AG20443 (cell line): ENCODE results near the gene CLC.
"Not testable (repeated sequence)": the region's sequence is repeated elsewhere in the genome, so short reads cannot be mapped to it uniquely, and the experiment has no call there.

Experiments
- DNase-seq: peaks from one replicate; pipeline ENCODE4 v3.0.0; 2012; ENCODE audit warnings: low spot score, mixed read lengths

The CLC gene

DNA sequence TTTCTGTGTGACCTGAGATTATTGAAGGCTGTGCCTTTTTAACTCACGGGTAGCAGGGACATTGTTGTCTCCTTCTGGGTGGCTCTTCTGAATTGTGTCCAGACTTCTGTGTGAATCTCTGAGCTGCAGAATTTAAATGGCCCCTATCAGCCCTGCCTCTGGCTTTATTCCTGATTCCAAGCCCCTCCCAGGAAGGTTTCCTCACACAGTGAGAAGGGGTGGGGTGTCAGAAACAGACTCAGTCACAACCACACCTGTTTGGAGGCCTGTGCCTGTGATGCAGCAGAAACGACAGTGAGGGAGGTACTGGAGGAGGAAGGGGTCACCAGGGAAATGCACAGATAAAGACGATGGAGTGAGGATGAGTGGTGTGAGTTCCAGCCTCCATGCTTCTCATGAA is at the start of gene CLC:
CLC (minus strand) TSS at position 139 of the 400 bp plus-strand sequence; CDS start at position 62, 77 bp downstream.
- DNase-seq = no peak

- no peak for DNase-seq
Observed at GRCh38 chr19:39780894-39781293, 43.1 kb upstream of the CLC start.

GRCh38 chr19:39778763-39779162 is 40.9 kb upstream of the CLC start, which contains the start of gene LEUTX:
LEUTX (plus strand) TSS chr19:39778854; CDS start chr19:39778921, 67 bp downstream.
- no peak for DNase-seq

- DNase-seq = no peak
Observed at GRCh38 chr19:39768786-39769185, 31.0 kb upstream of the CLC start.

DNA sequence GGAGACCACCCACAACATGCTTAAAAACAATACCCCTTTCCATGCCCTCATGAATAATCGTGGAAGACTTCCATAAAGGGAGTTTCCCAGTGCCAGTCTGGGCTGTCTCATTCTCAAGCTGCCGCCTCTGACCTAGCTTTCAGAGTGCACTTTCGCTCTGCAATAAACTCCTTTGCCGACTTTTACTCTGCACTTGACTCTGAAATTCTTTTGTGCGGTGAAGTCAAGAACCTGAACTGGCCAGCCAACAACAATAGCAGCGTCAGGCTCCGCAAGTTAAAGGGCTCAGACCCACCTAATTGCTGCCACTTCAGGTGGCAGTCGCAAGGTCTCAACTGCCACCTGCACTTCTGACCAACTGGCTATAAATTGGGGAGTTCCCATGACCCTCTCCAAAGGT is 30.5 kb upstream of the CLC start:
- DNase-seq = no peak

DNA sequence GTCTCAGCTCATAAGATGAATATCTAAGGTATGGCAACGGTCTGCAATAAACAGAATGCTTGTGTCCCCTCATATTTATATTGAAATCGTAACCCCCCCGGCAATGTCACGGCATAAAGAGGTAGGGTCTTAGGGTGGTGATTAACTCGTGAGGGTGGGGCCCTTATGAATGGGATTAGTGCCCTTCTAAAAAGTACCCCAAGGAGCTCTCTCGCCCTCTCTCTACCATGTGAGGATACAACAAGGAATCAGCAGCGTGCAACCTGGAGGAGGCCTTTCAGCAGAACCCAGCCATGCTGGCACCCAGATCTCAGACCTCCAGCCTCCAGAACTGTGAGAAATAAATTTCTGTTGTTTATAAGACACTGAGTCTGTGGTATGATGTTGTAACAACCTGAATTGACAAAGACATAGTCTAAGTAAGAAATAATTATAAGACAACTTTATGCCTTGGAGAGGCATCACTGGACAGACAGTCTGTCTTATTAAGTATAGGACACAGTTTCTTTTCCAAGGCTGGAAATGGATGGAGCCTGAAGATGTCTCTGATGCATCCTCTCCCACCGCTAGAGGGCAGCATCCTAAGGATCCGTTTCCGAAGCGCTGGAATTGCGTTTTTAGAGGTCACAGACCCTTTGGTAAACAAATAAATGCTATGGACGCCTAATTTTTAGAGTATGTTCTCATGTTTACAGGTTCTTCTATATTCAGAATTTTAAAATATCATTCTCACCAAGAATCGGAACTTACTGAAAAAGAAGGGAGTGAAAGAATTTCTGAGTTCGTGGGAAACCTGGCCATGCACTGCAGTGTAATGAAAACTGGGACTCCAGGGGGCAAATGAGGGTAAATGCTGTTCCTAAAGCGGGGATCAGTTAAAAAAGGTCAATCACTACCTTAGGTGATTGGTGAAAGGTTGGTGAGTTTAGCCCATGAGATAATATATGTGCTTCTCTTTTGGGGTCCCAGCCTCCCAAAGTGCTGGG is 27.6 kb upstream of the CLC start:
- DNase-seq = peak; percentile 41

DNA sequence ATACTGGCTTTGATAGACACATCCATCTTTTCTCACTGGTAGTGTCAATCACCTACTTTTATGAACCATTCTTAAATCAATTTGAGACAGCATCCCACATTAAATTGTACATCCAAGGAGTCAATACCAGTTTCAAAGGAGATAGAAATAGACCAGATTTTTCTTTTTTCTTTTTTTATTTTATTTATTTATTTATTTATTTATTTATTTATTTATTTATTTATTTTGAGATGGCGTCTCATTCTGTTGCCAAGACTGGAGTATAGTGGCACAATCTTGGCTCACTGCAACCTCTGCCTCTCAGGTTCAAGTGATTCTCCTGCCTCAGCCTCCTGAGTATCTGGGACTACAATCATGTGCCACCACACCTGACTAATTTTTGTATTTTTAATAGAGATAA is 24.0 kb upstream of the CLC start:
- DNase-seq = not testable (repeated sequence)

- DNase-seq = no peak
Observed at GRCh38 chr19:39759457-39760184, 21.8 kb upstream of the CLC start.

- DNase-seq = no peak
Observed at GRCh38 chr19:39754971-39755370, 17.1 kb upstream of the CLC start.

DNA sequence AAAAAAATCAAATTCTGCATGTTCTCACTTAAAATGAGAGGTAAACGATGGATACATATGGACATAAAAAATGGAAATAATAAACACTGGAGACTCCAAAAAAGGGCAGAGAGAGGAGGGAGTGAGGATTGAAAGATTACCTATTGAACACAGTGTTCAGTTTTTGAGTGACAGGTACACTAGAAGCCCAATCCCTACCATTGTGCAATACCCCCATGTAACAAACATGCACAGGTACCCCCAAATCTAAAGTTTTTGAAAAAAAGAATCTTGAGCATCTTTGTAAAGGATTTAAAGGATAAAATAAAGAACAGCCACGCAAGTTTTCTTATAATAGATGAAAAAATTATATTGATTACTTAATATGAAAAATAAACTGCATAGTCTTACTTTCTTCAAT is 16.7 kb upstream of the CLC start:
- no peak for DNase-seq

DNA sequence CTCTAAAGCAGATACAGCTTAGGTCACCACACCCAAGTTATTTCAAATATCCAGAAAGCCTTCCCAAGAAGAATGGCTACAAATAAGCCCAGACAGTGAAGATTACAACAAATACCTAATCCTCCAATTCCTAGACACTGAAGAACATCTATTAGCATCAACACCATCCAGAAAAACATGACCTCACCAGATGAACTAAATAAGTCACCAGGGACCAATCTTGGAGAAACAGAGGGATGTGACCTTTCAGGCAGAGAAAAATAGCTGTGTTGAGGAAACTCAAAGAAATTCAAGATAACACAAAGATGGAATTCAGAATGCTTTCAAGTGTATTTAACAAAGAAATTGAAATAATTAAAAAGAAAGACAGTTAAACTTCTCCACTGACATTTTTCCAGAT is 15.0 kb upstream of the CLC start:
- DNase-seq = no peak

DNA sequence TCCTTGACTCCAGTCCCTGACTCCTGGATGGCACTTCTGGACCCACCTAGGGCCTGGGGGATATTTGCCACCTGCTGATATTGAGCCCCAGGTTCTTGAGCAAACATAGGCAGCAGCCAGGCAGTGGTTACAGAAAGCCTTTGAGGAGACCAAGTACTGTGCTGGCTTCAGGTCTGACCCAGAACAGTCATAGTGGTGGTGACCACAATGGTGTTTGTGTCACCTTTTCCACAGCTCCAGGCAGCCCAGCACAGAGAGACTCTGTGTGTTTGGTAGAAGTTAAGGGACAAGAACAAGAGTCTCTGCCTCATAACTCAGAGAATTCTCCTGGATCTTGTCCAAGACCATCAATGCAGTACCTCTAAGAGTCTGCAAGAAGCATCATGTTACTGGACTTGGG is 14.6 kb upstream of the CLC start:
- no peak for DNase-seq

GRCh38 chr19:39749981-39750380 is 12.2 kb upstream of the CLC start:
- no peak for DNase-seq

DNA sequence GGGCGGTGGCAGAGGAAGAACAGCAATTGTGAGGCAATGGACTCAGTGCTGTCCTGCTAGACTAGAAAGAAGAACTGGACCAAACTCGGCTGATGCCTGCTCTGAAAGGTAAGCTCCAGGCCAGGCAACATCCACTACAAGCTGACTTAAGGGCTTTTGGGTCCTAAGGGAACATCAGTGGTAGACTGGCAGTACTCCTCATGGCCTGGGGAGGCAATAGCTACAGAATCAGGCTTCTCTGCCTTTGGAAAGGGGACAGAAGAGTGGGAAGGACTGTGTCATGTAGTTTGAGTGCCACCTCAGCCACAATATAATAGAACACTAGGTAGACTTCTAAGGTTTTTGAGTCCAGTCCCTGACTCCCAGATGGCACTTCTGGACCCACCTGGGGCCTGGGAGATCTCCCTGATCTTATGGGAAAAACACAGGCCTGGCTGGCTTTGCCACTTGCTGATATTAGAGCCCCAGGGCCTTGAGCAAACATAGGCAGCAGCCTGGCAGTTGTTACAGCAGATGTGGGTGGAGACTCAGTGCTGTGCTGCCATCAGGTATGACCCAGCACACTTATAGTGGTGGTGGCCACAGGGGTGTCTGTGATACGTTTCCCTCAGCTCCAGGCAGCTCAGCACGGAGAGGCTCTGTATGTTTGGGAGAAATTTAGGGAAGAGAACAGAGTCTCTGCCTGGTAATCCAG is 9.2 kb upstream of the CLC start:
- no peak for DNase-seq

GRCh38 chr19:39745643-39746042 is 7.8 kb upstream of the CLC start:
- DNase-seq = no peak

- no peak for DNase-seq
Observed at GRCh38 chr19:39740395-39740794, 2.6 kb upstream of the CLC start.

DNA sequence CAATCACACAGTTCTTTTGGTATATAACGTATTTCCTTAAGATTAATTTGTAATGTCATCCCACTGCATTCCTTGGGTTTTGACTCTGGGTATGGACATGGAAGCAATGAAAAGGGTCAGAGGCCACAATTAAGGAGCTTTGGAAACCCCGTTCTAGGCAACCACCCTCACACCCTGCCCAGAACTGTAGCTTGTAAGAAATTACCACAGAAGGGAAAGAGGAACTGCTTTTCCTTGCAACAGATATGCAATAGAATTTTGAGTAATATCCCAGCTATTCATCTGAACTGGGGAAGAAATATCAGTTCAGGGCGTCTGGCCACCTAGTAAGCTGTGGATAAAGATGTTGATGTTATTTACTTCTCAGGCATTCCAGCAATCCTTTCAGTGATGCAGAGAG is 985 bp upstream of the CLC start:
- no peak for DNase-seq

GRCh38 chr19:39737351-39737750 is 478 bp downstream of the CLC start:
- no peak for DNase-seq

- no peak for DNase-seq
Observed at GRCh38 chr19:39736088-39736487, 1.7 kb downstream of the CLC start.

DNA sequence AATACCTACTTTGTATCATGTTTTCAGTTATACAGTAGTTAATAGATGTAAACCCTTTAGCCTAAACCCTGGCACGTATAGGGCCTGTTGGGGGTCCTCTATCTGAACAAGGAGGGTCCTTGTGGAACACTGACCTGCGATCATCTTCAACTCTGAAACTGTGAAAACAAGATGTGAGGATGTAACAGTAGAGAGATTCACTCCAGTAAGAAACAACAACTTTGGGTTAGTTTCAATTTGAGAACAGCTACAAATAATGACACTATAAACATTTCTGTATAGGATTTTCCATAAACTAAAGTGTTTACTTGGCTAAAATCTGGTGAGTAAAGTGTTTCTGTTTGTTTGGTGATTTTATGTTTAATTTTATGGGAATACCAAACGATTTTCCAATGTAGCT is 2.1 kb downstream of the CLC start:
- DNase-seq = no peak

- no peak for DNase-seq
Observed at GRCh38 chr19:39733841-39734240, 4.0 kb downstream of the CLC start.

- no peak for DNase-seq
Observed at GRCh38 chr19:39731685-39732084, 6.1 kb downstream of the CLC start.
